Vagina (tissue), 2 donors: Measurements from ENCODE around the gene ARL9. TPM values are rescaled to one million over a fixed set of nuclear protein-coding genes. Genes with fewer than 3 reads are reported as not detected.

Source experiments
- DNase-seq, 2 donors: peaks; one replicate each; pipeline ENCODE4 v3.0.0-alpha.2; 2017; ENCODE audit errors: extremely low spot score in 2 of 2
- H3K27ac ChIP-seq: fragments of 200-600 bp; sonication (generic); one replicate; pipeline ENCODE4 v1.5.1; 2019
- H3K27me3 ChIP-seq: fragments of 200-600 bp; sonication (generic); one replicate; pipeline ENCODE4 v1.5.1; 2019
- H3K36me3 ChIP-seq, 2 donors: fragments of 200-600 bp; sonication (generic); one replicate each; pipeline ENCODE4 v1.5.1; 2017 to 2019
- H3K4me1 ChIP-seq: fragments of 200-600 bp; sonication (generic); one replicate; pipeline ENCODE4 v1.5.1; 2019
- H3K4me3 ChIP-seq, 2 donors: fragments of 200-600 bp; sonication (generic); 1 replicate in 1 of 2; 2 replicates in 1 of 2; pipeline ENCODE4 v1.5.1; 2016 to 2019
- H3K9me3 ChIP-seq: fragments of 200-600 bp; sonication (generic); one replicate; pipeline ENCODE4 v1.5.1; 2019
- POLR2A ChIP-seq, 2 donors: fragments of 450-650 bp; IDR thresholded peaks; one replicate each; pipeline ENCODE4 v1.6.1; 2017; ENCODE audit warnings: antibody characterized with exemption in 2 of 2, mild to moderate bottlenecking in 2 of 2, moderate library complexity in 2 of 2
- POLR2AphosphoS5 ChIP-seq, 2 donors: sonication (generic); formaldehyde crosslinking; IDR thresholded peaks; one replicate each; pipeline ENCODE4 v1.9.0; 2017; ENCODE audit warnings: antibody characterized with exemption in 2 of 2, mild to moderate bottlenecking in 2 of 2, low read depth in 1 of 2; ENCODE audit not compliant: insufficient read depth in 1 of 2
- intact Hi-C: fragments of 100-400 bp; cut with DNase I; formaldehyde crosslinking; loops from one replicate; pipeline ENCODE4 v1.15.1; 2023
- total RNA-seq: library from RNA; depleted of rRNA; stranded (reverse); fragments of >200 nt; gene quantifications from one replicate; pipeline ENCODE4 v1.2.3, GENCODE V29; 2016
- TF ChIP-seq, protein P1 (sequence below), 3 experiments: fragments of 450-650 bp in 2 of 3; fragments of 200-600 bp in 1 of 3; sonication (generic) in 1 of 3; IDR thresholded peaks; one replicate each; pipeline ENCODE4 v1.5.1; 2017 to 2019; ENCODE audit warnings: antibody characterized with exemption in 3 of 3, mild to moderate bottlenecking in 2 of 3, moderate library complexity in 2 of 3

The ARL9 gene
- total RNA-seq, 1 donor from 2014 or later, result not detected

DNA sequence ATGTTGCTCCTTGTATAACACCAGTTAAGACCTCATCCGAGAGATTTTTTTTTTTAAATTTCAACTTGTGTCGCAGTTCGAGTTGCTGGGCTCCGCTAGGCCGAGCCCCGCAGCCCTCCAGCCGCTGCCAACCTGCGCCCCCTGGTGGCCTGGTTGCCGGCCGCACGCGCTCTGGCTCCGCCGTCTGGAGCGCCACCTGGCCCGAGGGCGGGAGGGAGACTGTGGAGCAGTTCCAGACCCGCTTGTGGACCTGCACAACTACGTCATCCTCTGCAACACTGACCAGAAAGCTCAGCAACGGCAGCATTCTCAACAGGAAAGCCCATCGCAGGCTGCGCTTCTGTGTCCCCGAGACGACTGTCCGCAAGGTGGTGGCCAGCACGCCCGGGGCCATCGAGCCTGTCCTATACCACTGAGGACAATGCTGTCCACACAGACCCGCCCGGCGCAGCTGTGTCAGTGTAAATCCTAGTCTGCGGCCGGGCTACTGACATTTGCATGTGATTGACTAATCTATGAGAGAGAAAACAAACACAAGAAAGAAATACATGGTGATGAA, 39.1 kb downstream of the ARL9 start:
- Histone ChIP-seq H3K4me3 (peak overlapping the region; percentile 32 to 49), H3K27me3 (no peaks in the 10 kb centered on the region), H3K9me3 (no peaks in the 10 kb centered on the region), H3K36me3 (no peaks in the 10 kb centered on the region), H3K4me1 (peaks cover 12% of the 10 kb centered on the region), H3K27ac (peak overlapping the region; percentile 46)
- TF ChIP-seq POLR2AphosphoS5 (IDR thresholded peaks at IDR 0.05; ENCODE audit: insufficient read depth in 1 of 2, low read depth in 1 of 2), result peak; percentile 25 to 71
- TF ChIP-seq, protein P1, sequence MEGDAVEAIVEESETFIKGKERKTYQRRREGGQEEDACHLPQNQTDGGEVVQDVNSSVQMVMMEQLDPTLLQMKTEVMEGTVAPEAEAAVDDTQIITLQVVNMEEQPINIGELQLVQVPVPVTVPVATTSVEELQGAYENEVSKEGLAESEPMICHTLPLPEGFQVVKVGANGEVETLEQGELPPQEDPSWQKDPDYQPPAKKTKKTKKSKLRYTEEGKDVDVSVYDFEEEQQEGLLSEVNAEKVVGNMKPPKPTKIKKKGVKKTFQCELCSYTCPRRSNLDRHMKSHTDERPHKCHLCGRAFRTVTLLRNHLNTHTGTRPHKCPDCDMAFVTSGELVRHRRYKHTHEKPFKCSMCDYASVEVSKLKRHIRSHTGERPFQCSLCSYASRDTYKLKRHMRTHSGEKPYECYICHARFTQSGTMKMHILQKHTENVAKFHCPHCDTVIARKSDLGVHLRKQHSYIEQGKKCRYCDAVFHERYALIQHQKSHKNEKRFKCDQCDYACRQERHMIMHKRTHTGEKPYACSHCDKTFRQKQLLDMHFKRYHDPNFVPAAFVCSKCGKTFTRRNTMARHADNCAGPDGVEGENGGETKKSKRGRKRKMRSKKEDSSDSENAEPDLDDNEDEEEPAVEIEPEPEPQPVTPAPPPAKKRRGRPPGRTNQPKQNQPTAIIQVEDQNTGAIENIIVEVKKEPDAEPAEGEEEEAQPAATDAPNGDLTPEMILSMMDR (IDR thresholded peaks at IDR 0.05), result peak; percentile 86 to 93 (median 88)
- no peak for TF ChIP-seq POLR2A (IDR thresholded peaks at IDR 0.05)
- intact Hi-C loops, result no loop called here
- DNase-seq, result peak in 1 of 2 donors; percentile 90

DNA sequence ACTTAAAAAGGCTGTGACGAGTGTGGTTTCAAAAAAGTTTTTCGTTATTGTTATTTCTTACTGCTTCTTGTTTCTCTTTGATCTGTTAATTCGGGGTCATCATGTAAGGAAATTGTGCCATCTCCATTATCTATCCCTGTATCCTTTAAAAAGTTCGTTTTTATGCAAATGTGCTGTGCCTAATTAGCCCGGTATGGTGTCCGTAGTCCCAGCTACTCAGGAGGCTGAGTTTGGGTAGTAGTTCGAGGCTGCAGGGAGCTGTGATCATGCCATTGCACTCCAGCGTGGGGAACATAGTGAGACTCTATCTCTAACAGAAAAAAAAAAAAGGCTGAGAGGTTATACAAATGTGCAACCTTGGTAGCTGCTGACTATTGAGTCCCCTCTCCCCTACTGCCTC, 45.1 kb downstream of the ARL9 start:
- DNase-seq, result no peak
- TF ChIP-seq, protein P1 (IDR thresholded peaks at IDR 0.05), result no peak
- no peak for TF ChIP-seq POLR2AphosphoS5 (IDR thresholded peaks at IDR 0.05; ENCODE audit: insufficient read depth in 1 of 2, low read depth in 1 of 2)
- TF ChIP-seq POLR2A (IDR thresholded peaks at IDR 0.05), result no peak
- Histone ChIP-seq H3K4me1 (no peaks in the 10 kb centered on the region), H3K27ac (no peak overlapping the region), H3K27me3 (no peaks in the 10 kb centered on the region), H3K4me3 (no peak overlapping the region), H3K9me3 (no peaks in the 10 kb centered on the region), H3K36me3 (no peaks in the 10 kb centered on the region)
- intact Hi-C loops, result no loop called here

DNA sequence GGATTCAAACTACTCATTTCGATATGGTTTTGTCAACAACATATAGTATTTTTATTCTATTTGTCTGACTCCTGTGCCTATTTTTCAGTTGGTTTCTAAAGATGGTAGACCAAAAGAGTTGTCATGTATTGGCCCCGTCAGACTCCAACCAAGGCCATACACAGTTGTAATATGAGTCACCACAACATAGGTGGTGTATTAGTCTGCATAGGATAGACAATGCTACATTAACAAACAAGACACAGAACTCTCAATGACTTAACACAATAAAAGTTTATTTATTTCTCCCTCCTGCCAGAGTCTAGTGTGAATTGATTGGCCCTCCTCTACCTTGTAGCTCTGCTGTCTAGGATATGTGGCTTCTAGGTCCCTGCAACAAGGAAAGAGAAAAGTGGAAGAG, 45.9 kb downstream of the ARL9 start:
- Histone ChIP-seq H3K9me3 (no peaks in the 10 kb centered on the region), H3K36me3 (no peaks in the 10 kb centered on the region), H3K27me3 (no peaks in the 10 kb centered on the region), H3K4me3 (no peak overlapping the region), H3K27ac (no peak overlapping the region), H3K4me1 (no peaks in the 10 kb centered on the region)
- intact Hi-C loops, result no loop called here
- TF ChIP-seq, protein P1 (IDR thresholded peaks at IDR 0.05), result no peak
- no peak for TF ChIP-seq POLR2A (IDR thresholded peaks at IDR 0.05)
- TF ChIP-seq POLR2AphosphoS5 (IDR thresholded peaks at IDR 0.05; ENCODE audit: insufficient read depth in 1 of 2, low read depth in 1 of 2), result no peak
- no peak for DNase-seq

DNA sequence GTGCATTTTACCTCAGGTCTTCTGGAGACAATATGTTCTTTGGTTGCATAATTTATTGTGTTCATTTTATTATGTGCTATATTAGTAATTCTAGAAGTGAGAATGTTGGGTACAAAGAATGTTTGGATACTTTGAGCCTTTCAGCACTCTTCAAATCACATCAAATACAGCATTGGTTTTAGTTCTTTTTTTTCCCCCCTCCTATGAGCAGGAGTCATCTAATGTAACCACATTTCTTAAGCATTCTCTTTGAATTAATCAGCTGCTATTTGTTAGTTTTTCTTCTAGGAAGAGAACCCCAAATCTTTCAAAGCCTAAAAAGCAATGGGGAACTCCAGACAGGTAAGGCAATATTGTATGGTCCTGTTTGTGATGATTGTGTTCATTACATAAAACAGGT, 46.7 kb downstream of the ARL9 start:
- Histone ChIP-seq H3K9me3 (no peaks in the 10 kb centered on the region), H3K27me3 (no peaks in the 10 kb centered on the region), H3K4me1 (no peaks in the 10 kb centered on the region), H3K36me3 (no peaks in the 10 kb centered on the region), H3K27ac (no peak overlapping the region), H3K4me3 (no peak overlapping the region)
- intact Hi-C loops, result no loop called here
- DNase-seq, result no peak
- TF ChIP-seq, protein P1 (IDR thresholded peaks at IDR 0.05), result no peak
- no peak for TF ChIP-seq POLR2A (IDR thresholded peaks at IDR 0.05)
- TF ChIP-seq POLR2AphosphoS5 (IDR thresholded peaks at IDR 0.05; ENCODE audit: insufficient read depth in 1 of 2, low read depth in 1 of 2), result no peak

DNA sequence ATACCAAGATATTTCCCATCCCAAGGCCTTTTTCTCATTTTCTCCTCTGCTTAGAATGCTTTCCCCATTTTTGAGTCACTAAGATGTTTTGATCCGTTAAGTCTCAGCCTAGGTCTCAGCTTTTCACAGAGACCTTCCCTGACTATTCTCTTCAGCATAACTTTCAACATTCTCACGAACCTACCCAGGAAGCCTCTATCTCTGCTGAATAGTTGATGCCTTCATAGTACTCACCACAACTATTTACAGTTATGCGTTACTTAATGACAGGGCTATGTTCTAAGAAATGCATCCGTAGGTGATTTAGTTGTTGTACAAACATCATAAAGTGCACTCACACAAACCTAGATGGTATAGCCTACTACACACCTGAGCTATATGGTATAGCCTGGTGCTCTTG, 64.5 kb downstream of the ARL9 start:
- Histone ChIP-seq H3K27me3 (no peaks in the 10 kb centered on the region), H3K9me3 (no peaks in the 10 kb centered on the region), H3K36me3 (no peaks in the 10 kb centered on the region), H3K4me3 (no peak overlapping the region), H3K4me1 (no peaks in the 10 kb centered on the region), H3K27ac (no peak overlapping the region)
- TF ChIP-seq POLR2A (IDR thresholded peaks at IDR 0.05) (no peak), POLR2AphosphoS5 (IDR thresholded peaks at IDR 0.05; ENCODE audit: insufficient read depth in 1 of 2, low read depth in 1 of 2) (no peak)
- TF ChIP-seq, protein P1 (IDR thresholded peaks at IDR 0.05), result no peak
- no peak for DNase-seq
- intact Hi-C loops, result no loop called here
